Common myeloid progenitor, CD34-positive (primary cell): ENCODE measurements around the gene TMEM47.

Experiments
- CTCF ChIA-PET: fragments of 350-600 bp; sonication (Branson Sonifier 250); formaldehyde crosslinking; loops from one replicate; lab custom pipeline; 2021; ENCODE audit warnings: antibody characterized with exemption; lab: Charles Lee
- POLR2A ChIA-PET: fragments of 350-600 bp; sonication (Branson Sonifier 250); formaldehyde crosslinking; loops from one replicate; lab custom pipeline; 2021; ENCODE audit warnings: antibody characterized with exemption; lab: Charles Lee
- DNase-seq, 3 donors: peaks; one replicate each; pipeline versions ENCODE4 v3.0.0 to v3.0.0-alpha.2; 2013
- H3K27ac ChIP-seq, 2 experiments: 1 replicate in 1 of 2; 2 replicates in 1 of 2; pipeline ENCODE4 v1.7.0; 2013; ENCODE audit warnings: inconsistent platforms in 2 of 2, low read length in 2 of 2, mild to moderate bottlenecking in 2 of 2, low read depth in 1 of 2, moderate library complexity in 1 of 2; ENCODE audit not compliant: severe bottlenecking in 2 of 2, insufficient read depth in 1 of 2, poor library complexity in 1 of 2
- H3K27me3 ChIP-seq, 5 experiments: replicated peaks in 2 of 5; 1 replicate in 3 of 5; 2 replicates in 2 of 5; pipeline versions ENCODE4 v1.6.1 to v1.7.0; 2013; ENCODE audit warnings: low read length in 4 of 5, mild to moderate bottlenecking in 2 of 5, moderate library complexity in 2 of 5, inconsistent platforms in 1 of 5; ENCODE audit not compliant: insufficient read depth in 5 of 5, control insufficient read depth in 4 of 5
- H3K36me3 ChIP-seq, 4 experiments: 1 replicate in 2 of 4; 2 replicates in 2 of 4; pipeline versions ENCODE4 v1.6.1 to v1.7.0; 2013; ENCODE audit warnings: low read length in 3 of 4, control low read depth in 1 of 4, mild to moderate bottlenecking in 1 of 4; ENCODE audit not compliant: control insufficient read depth in 4 of 4, insufficient read depth in 4 of 4
- H3K4me1 ChIP-seq, 4 experiments: 1 replicate in 3 of 4; 2 replicates in 1 of 4; pipeline versions ENCODE4 v1.6.1 to v1.7.1; 2013; ENCODE audit warnings: low read length in 3 of 4, mild to moderate bottlenecking in 3 of 4, control low read depth in 1 of 4, inconsistent platforms in 1 of 4, moderate library complexity in 1 of 4; ENCODE audit not compliant: control insufficient read depth in 4 of 4, insufficient read depth in 4 of 4; ENCODE audit errors: control extremely low read depth in 1 of 4
- H3K4me3 ChIP-seq, 7 experiments: 1 replicate in 4 of 7; 2 replicates in 3 of 7; pipeline versions ENCODE4 v1.5.1 to v1.7.0; 2013; ENCODE audit warnings: mild to moderate bottlenecking in 7 of 7, low read length in 6 of 7, moderate library complexity in 6 of 7, inconsistent platforms in 2 of 7, low read depth in 2 of 7, control low read depth in 1 of 7; ENCODE audit not compliant: insufficient read depth in 4 of 7, control insufficient read depth in 1 of 7; ENCODE audit errors: extremely low read depth in 1 of 7
- H3K9me3 ChIP-seq, 5 experiments: 1 replicate in 4 of 5; 2 replicates in 1 of 5; pipeline versions ENCODE4 v1.6.1 to v1.7.1; 2013; ENCODE audit warnings: low read length in 4 of 5, mild to moderate bottlenecking in 2 of 5, inconsistent platforms in 1 of 5, low read depth in 1 of 5, moderate library complexity in 1 of 5; ENCODE audit not compliant: control insufficient read depth in 4 of 5, insufficient read depth in 2 of 5; ENCODE audit errors: control extremely low read depth in 1 of 5
- WGBS: methylation state at CpG from one replicate; pipeline ENCODE4 v1.1.5; 2013; ENCODE audit not compliant: insufficient coverage; 5-methylcytosine and 5-hydroxymethylcytosine counted together

TMEM47 gene

GRCh38 chrX:34632384-34632783 lies 24.7 kb downstream of the TMEM47 start:
- peaks cover 0 to 2% (median 0%) of the 10 kb centered on the region in 5 experiments for H3K27me3 ChIP-seq
- no peak for DNase-seq
- POLR2A ChIA-PET = no interaction called here
- no peaks in the 10 kb centered on the region for H3K36me3 ChIP-seq
- H3K9me3 ChIP-seq = no peaks in the 10 kb centered on the region
- CTCF ChIA-PET = no interaction called here
- WGBS = 100% methylated on average over 1 of the region's 3 CpGs
- no peaks in the 10 kb centered on the region for H3K4me1 ChIP-seq
- no peak overlapping the region for H3K27ac ChIP-seq
- H3K4me3 ChIP-seq = no peak overlapping the region

- H3K4me3 ChIP-seq = no peak overlapping the region
- no peak overlapping the region for H3K27ac ChIP-seq
- POLR2A ChIA-PET = no interaction called here
- no peaks in the 10 kb centered on the region for H3K36me3 ChIP-seq
- CTCF ChIA-PET = no interaction called here
- DNase-seq = no peak
- H3K4me1 ChIP-seq = no peaks in the 10 kb centered on the region
- H3K9me3 ChIP-seq = no peaks in the 10 kb centered on the region
- H3K27me3 ChIP-seq = peaks cover 0 to 2% (median 0%) of the 10 kb centered on the region in 5 experiments
- 80% methylated on average over 1 of the region's 3 CpGs for WGBS
Measured at GRCh38 chrX:34631479-34632220, 25.4 kb downstream of the TMEM47 start.

GRCh38 chrX:34629572-34629971 lies 27.5 kb downstream of the TMEM47 start:
- 53% methylated on average over 2 of the region's 3 CpGs for WGBS
- Histone ChIP-seq H3K9me3 (no peaks in the 10 kb centered on the region), H3K27me3 (peaks cover 0 to 2% (median 0%) of the 10 kb centered on the region in 5 experiments), H3K36me3 (no peaks in the 10 kb centered on the region), H3K4me3 (no peak overlapping the region), H3K4me1 (no peaks in the 10 kb centered on the region), H3K27ac (no peak overlapping the region)
- POLR2A ChIA-PET = no interaction called here
- CTCF ChIA-PET = no interaction called here
- DNase-seq = no peak

GRCh38 chrX:34624416-34624815 lies 32.7 kb downstream of the TMEM47 start:
- Histone ChIP-seq H3K36me3 (no peaks in the 10 kb centered on the region), H3K27ac (no peak overlapping the region)
- CTCF ChIA-PET = interaction anchor here (1.0 kb wide), 1 partner anchor 13 kb away, joined by 3 read pairs; no protein-coding TSS in a partner anchor

GRCh38 chrX:34619920-34620319 lies 37.2 kb downstream of the TMEM47 start:
- Histone ChIP-seq H3K4me3 (no peak overlapping the region), H3K36me3 (no peaks in the 10 kb centered on the region), H3K27ac (no peak overlapping the region), H3K4me1 (no peaks in the 10 kb centered on the region), H3K27me3 (no peaks in the 10 kb centered on the region), H3K9me3 (no peaks in the 10 kb centered on the region)
- ChIA-PET POLR2A (no interaction called here), CTCF (no interaction called here)
- WGBS = no CpG with 5 or more reads among the region's 2 CpGs
- no peak for DNase-seq

More at GRCh38 chrX:34624416-34624815, 32.7 kb downstream of the TMEM47 start:
- POLR2A ChIA-PET = no interaction called here
- H3K9me3 ChIP-seq = no peaks in the 10 kb centered on the region
- H3K27me3 ChIP-seq = no peaks in the 10 kb centered on the region
- no peak overlapping the region for H3K4me3 ChIP-seq
- WGBS = 57% methylated on average over 1 of the region's 2 CpGs
- no peak for DNase-seq
- no peaks in the 10 kb centered on the region for H3K4me1 ChIP-seq

- no peak for DNase-seq
- CTCF ChIA-PET = no interaction called here
- Histone ChIP-seq H3K36me3 (no peaks in the 10 kb centered on the region), H3K9me3 (no peaks in the 10 kb centered on the region), H3K4me3 (no peak overlapping the region), H3K27me3 (no peaks in the 10 kb centered on the region), H3K4me1 (no peaks in the 10 kb centered on the region), H3K27ac (no peak overlapping the region)
- 100% methylated on average over 1 of the region's 4 CpGs for WGBS
- POLR2A ChIA-PET = no interaction called here
Measured at GRCh38 chrX:34612036-34612435, 45.0 kb downstream of the TMEM47 start.

GRCh38 chrX:34598362-34598761 lies 58.7 kb downstream of the TMEM47 start:
- Histone ChIP-seq H3K4me3 (no peak overlapping the region), H3K4me1 (no peaks in the 10 kb centered on the region), H3K27me3 (no peaks in the 10 kb centered on the region), H3K27ac (no peak overlapping the region), H3K9me3 (no peaks in the 10 kb centered on the region), H3K36me3 (no peaks in the 10 kb centered on the region)
- POLR2A ChIA-PET = no interaction called here
- no peak for DNase-seq
- no CpG with 5 or more reads among the region's 1 CpG for WGBS
- CTCF ChIA-PET = no interaction called here
